Endothelial cell of umbilical vein (primary cell): ENCODE results near the gene ENTR1.

Experiments used
- POLR2AphosphoS5 ChIP-seq: IDR thresholded peaks from 2 replicates; pipeline ENCODE4 v1.6.1; 2012; ENCODE audit warnings: low read depth, mild to moderate bottlenecking, control low read depth, low read length, moderate library complexity; ENCODE audit not compliant: insufficient read depth
- TF ChIP-seq, protein P1 (sequence below), 2 donors: IDR thresholded peaks; 1 replicate in 1 of 2; 2 replicates in 1 of 2; pipeline ENCODE4 v1.5.1; 2011; ENCODE audit warnings: low read length in 2 of 2, mild to moderate bottlenecking in 2 of 2, moderate library complexity in 2 of 2, control low read depth in 1 of 2, inconsistent platforms in 1 of 2, low read depth in 1 of 2; ENCODE audit not compliant: insufficient read depth in 1 of 2; ENCODE audit errors: extremely low read depth in 1 of 2

DNA sequence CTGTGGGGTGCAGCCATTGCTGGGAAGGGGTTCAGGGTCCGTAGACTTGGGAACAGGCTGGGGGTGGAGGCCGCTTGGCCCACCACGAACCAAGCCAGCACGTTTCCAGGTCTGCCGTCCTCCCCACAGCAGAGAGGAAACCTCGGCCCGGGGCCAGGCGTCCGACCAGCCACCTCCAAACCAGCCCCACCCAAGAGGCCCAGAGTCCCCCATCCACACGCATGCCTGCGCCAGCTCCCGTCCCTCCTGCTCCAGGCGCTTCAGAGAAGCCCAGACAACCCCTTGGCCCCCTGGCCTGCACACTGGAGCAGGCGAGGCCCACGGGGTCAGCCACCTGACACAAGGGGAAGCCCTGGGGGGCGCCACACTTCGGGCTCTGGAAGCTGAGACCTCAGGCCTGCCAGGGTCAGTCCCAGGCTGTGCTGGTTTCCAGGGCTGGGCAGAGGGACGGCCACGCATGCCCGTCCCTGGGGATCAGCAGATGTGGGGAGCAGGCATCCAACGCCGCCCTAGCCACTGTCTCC, 53.1 kb downstream of the ENTR1 start:
- TF ChIP-seq, protein P1, sequence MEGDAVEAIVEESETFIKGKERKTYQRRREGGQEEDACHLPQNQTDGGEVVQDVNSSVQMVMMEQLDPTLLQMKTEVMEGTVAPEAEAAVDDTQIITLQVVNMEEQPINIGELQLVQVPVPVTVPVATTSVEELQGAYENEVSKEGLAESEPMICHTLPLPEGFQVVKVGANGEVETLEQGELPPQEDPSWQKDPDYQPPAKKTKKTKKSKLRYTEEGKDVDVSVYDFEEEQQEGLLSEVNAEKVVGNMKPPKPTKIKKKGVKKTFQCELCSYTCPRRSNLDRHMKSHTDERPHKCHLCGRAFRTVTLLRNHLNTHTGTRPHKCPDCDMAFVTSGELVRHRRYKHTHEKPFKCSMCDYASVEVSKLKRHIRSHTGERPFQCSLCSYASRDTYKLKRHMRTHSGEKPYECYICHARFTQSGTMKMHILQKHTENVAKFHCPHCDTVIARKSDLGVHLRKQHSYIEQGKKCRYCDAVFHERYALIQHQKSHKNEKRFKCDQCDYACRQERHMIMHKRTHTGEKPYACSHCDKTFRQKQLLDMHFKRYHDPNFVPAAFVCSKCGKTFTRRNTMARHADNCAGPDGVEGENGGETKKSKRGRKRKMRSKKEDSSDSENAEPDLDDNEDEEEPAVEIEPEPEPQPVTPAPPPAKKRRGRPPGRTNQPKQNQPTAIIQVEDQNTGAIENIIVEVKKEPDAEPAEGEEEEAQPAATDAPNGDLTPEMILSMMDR (IDR thresholded peaks at IDR 0.05; ENCODE audit: extremely low read depth in 1 of 2, insufficient read depth in 1 of 2, low read depth in 1 of 2, low read length in 2 of 2): no peak
- no peak for TF ChIP-seq POLR2AphosphoS5
